Bronchial epithelial cell (primary cell): ENCODE measurements around the gene USP21. TPM values are rescaled to one million over a fixed set of nuclear protein-coding genes. Genes with fewer than 3 reads are reported as not detected.

ENCODE experiments used
- DNase-seq: peaks from one replicate; pipeline ENCODE4 v3.0.0-alpha.2; 2010; ENCODE audit warnings: low read depth
- FAIRE-seq: peaks from 2 replicates; lab custom pipeline; 2011; peaks lifted over from hg19 to GRCh38; lab: Jason Lieb, UNC
- H3K27me3 ChIP-seq: 2 replicates; pipeline ENCODE4 v1.5.1; 2011; ENCODE audit warnings: low read length; ENCODE audit not compliant: control insufficient read depth, insufficient read depth
- H3K36me3 ChIP-seq: 2 replicates; pipeline ENCODE4 v1.5.1; 2011; ENCODE audit warnings: low read length; ENCODE audit not compliant: control insufficient read depth, insufficient read depth
- H3K4me3 ChIP-seq: 2 replicates; pipeline ENCODE4 v1.5.1; 2011; ENCODE audit warnings: mild to moderate bottlenecking, low read depth, low read length, control low read depth
- CTCF ChIP-seq: IDR thresholded peaks from 2 replicates; pipeline ENCODE4 v1.5.1; 2011; ENCODE audit warnings: mild to moderate bottlenecking, moderate library complexity, low read length, control low read depth, inconsistent platforms; ENCODE audit not compliant: insufficient read depth, severe bottlenecking
- total RNA-seq: library from RNA; depleted of rRNA; stranded (reverse); fragments of >200 nt; gene quantifications from 2 replicates; pipeline ENCODE4 v1.2.1, GENCODE V29; 2014

USP21 gene
- total RNA-seq, 1 donor from 2014 or later = 3.9 TPM

- Histone ChIP-seq H3K4me3 (no peak within 1 kb of the TSS), H3K36me3 (peaks cover 20% of the 10 kb centered on the region), H3K27me3 (no peaks in the 10 kb centered on the region)
- FAIRE-seq (no peak), DNase-seq (no peak)
- no peak for TF ChIP-seq CTCF
Measured at GRCh38 chr1:161215076-161215475, 55.8 kb downstream of the USP21 start, which contains the start of gene FCER1G. Gene FCER1G (plus strand): TSS chr1:161215295. CDS start chr1:161215322, 27 bp downstream.

Other genes starting within 250 kb of the USP21 start
- 0.26 TPM in 1 of 2 replicates, not detected in the other for gene ITLN2, start 204.7 kb upstream of the USP21 start, total RNA-seq
- gene F11R, start 138.3 kb upstream of the USP21 start, total RNA-seq = 269 and 280 TPM in 2 replicates
- 55.5 and 87.1 TPM in 2 replicates for gene TSTD1, start 120.5 kb upstream of the USP21 start, total RNA-seq
- gene USF1, start 113.5 kb upstream of the USP21 start, total RNA-seq = 58.4 and 70.2 TPM in 2 replicates
- 1.3 and 3.1 TPM in 2 replicates for gene ARHGAP30, start 89.6 kb upstream of the USP21 start, total RNA-seq
- 108 and 200 TPM in 2 replicates for gene NECTIN4, start 69.9 kb upstream of the USP21 start, total RNA-seq
- 1.3 and 5.0 TPM in 2 replicates for gene KLHDC9, start 61.1 kb upstream of the USP21 start, total RNA-seq
- gene PFDN2, start 41.5 kb upstream of the USP21 start, total RNA-seq = 204 and 224 TPM in 2 replicates
- gene NIT1, start 41.4 kb upstream of the USP21 start, total RNA-seq = 40.5 and 58.2 TPM in 2 replicates
- gene DEDD, start 26.8 kb upstream of the USP21 start, total RNA-seq = 26.9 and 31.9 TPM in 2 replicates
- 93.5 and 94.3 TPM in 2 replicates for gene UFC1, start 5.5 kb upstream of the USP21 start, total RNA-seq
- gene PPOX, start 6.9 kb downstream of the USP21 start, total RNA-seq = 10.0 and 11.0 TPM in 2 replicates
- 11.5 and 12.9 TPM in 2 replicates for gene B4GALT3, start 18.0 kb downstream of the USP21 start, total RNA-seq
- gene ADAMTS4, start 39.6 kb downstream of the USP21 start, total RNA-seq = under 0.01 TPM in 1 of 2 replicates, not detected in the other
- gene NDUFS2, start 42.9 kb downstream of the USP21 start, total RNA-seq = 131 and 132 TPM in 2 replicates
- 0.26 TPM in 2 replicates for gene FCER1G, start 55.8 kb downstream of the USP21 start, total RNA-seq
- gene APOA2, start 64.1 kb downstream of the USP21 start, total RNA-seq = not detected in 2 replicates
- gene TOMM40L, start 66.6 kb downstream of the USP21 start, total RNA-seq = 7.8 and 10.8 TPM in 2 replicates
- gene NR1I3, start 78.7 kb downstream of the USP21 start, total RNA-seq = not detected in 2 replicates
- 0.26 and 3.5 TPM in 2 replicates for gene PCP4L1, start 99.2 kb downstream of the USP21 start, total RNA-seq
- gene MPZ, start 150.5 kb downstream of the USP21 start, total RNA-seq = under 0.01 and 0.13 TPM in 2 replicates
- 14.8 and 15.0 TPM in 2 replicates for gene SDHC, start 154.9 kb downstream of the USP21 start, total RNA-seq
- not detected in 2 replicates for gene CFAP126, start 208.4 kb downstream of the USP21 start, total RNA-seq